ENCODE results near the gene SLC39A1. TPM values are rescaled to one million over a fixed set of nuclear protein-coding genes. Genes with fewer than 3 reads are reported as not detected.
"Not testable (repeated sequence)": the region's sequence is repeated elsewhere in the genome, so short reads cannot be mapped to it uniquely, and the experiment has no call there.

Gene SLC39A1
- total RNA-seq, 2 experiments from 2014 or later = 41.6 to 44.2 TPM

- Histone ChIP-seq H3K9me2 (ENCODE audit: insufficient read depth, low read length) (no peaks in the 10 kb centered on the region), H3K79me2 (ENCODE audit: insufficient read depth, low read depth, low read length) (peaks cover 100% of the 10 kb centered on the region), H3K27ac (ENCODE audit: low read depth, low read length, poor library complexity, severe bottlenecking) (no peak overlapping the region), H3K4me3 (ENCODE audit: low read depth, low read length, poor library complexity, severe bottlenecking) (no peak overlapping the region), H2AFZ (ENCODE audit: low read length) (no peak overlapping the region), H3K4me1 (ENCODE audit: insufficient read depth, low read length, poor library complexity, severe bottlenecking) (peaks cover 23% of the 10 kb centered on the region), H3K4me2 (ENCODE audit: low read length) (no peak overlapping the region), H3K9me3 (ENCODE audit: low read length) (0 out of 2 replicates have a peak, but pooled peaks cover under 1% of the 10 kb centered on the region), H3K36me3 (ENCODE audit: insufficient read depth, low read length) (peaks cover 67% of the 10 kb centered on the region), H4K20me1 (ENCODE audit: insufficient read depth, low read length) (peaks cover 30% of the 10 kb centered on the region)
- ChIA-PET CTCF (ENCODE audit: unreplicated experiment) (no interaction called here), POLR2A (interaction anchor here (0.5 to 1.2 kb wide), 4 partner anchors 15 to 69 kb away, joined by 3 to 6 read pairs (median 4); no protein-coding TSS in a partner anchor)
- DNase-seq (ENCODE audit: low spot score) = no peak
- no peak for TF ChIP-seq EZH2phosphoT487 (IDR thresholded peaks at IDR 0.05; ENCODE audit: borderline replicate concordance, low read depth, low read length)
- no peak for TF ChIP-seq CTCF (conservative IDR thresholded peaks at IDR 0.05; ENCODE audit: low read length)
- intact Hi-C loops (cut with micrococcal nuclease; ENCODE audit: unreplicated experiment) = no loop called here
- BruUV-seq (replicated peaks) = no TSS peak
These were observed 47.0 kb downstream of the SLC39A1 start for GRCh38 chr1:153916297-153916696.

GRCh38 chr1:153912349-153912748 is 51.0 kb downstream of the SLC39A1 start:
- no TSS peak for BruUV-seq (replicated peaks)
- Histone ChIP-seq H3K4me2 (ENCODE audit: low read length) (no peak overlapping the region), H3K9me3 (ENCODE audit: low read length) (0 out of 2 replicates have a peak, but pooled peaks cover 6% of the 10 kb centered on the region), H3K4me3 (ENCODE audit: low read depth, low read length, poor library complexity, severe bottlenecking) (no peak overlapping the region), H3K36me3 (ENCODE audit: insufficient read depth, low read length) (peaks cover 67% of the 10 kb centered on the region), H2AFZ (ENCODE audit: low read length) (no peak overlapping the region), H3K9me2 (ENCODE audit: insufficient read depth, low read length) (no peaks in the 10 kb centered on the region), H3K79me2 (ENCODE audit: insufficient read depth, low read depth, low read length) (peaks cover 100% of the 10 kb centered on the region), H3K4me1 (ENCODE audit: insufficient read depth, low read length, poor library complexity, severe bottlenecking) (no peaks in the 10 kb centered on the region), H3K27ac (ENCODE audit: low read depth, low read length, poor library complexity, severe bottlenecking) (no peak overlapping the region), H4K20me1 (ENCODE audit: insufficient read depth, low read length) (peaks cover 8% of the 10 kb centered on the region)
- ChIA-PET CTCF (ENCODE audit: unreplicated experiment) (no interaction called here), POLR2A (interaction anchor here (0.9 to 1.6 kb wide), 3 partner anchors 14 to 84 kb away, joined by 3 to 6 read pairs (median 3); no protein-coding TSS in a partner anchor)
- intact Hi-C loops (cut with micrococcal nuclease; ENCODE audit: unreplicated experiment) = no loop called here
- TF ChIP-seq EZH2phosphoT487 (IDR thresholded peaks at IDR 0.05; ENCODE audit: borderline replicate concordance, low read depth, low read length) (no peak), CTCF (conservative IDR thresholded peaks at IDR 0.05; ENCODE audit: low read length) (no peak)
- no peak for DNase-seq (ENCODE audit: low spot score)

- peaks cover 68% of the 10 kb centered on the region for H3K36me3 ChIP-seq (ENCODE audit: insufficient read depth, low read length)
- peaks cover 100% of the 10 kb centered on the region for H3K79me2 ChIP-seq (ENCODE audit: insufficient read depth, low read depth, low read length)
- DNase-seq (ENCODE audit: low spot score); BruUV-seq (replicated peaks); H3K9me2 ChIP-seq (ENCODE audit: insufficient read depth, low read length); H2AFZ ChIP-seq (ENCODE audit: low read length); H3K4me3 ChIP-seq (ENCODE audit: low read depth, low read length, poor library complexity, severe bottlenecking); H3K4me2 ChIP-seq (ENCODE audit: low read length); H3K9me3 ChIP-seq (ENCODE audit: low read length); CTCF ChIA-PET (ENCODE audit: unreplicated experiment); H3K27ac ChIP-seq (ENCODE audit: low read depth, low read length, poor library complexity, severe bottlenecking); intact Hi-C loops (cut with micrococcal nuclease; ENCODE audit: unreplicated experiment); H4K20me1 ChIP-seq (ENCODE audit: insufficient read depth, low read length); H3K4me1 ChIP-seq (ENCODE audit: insufficient read depth, low read length, poor library complexity, severe bottlenecking): not testable (repeated sequence)
- POLR2A ChIA-PET = interaction anchor here (0.7 to 1.7 kb wide), 5 partner anchors 9 to 106 kb away, joined by 3 to 6 read pairs (median 6); no protein-coding TSS in a partner anchor
These were observed 52.8 kb downstream of the SLC39A1 start for GRCh38 chr1:153910560-153910959.

Small RNA genes lying within 50 kb of the gene (microRNA-seq; reads per million reads assigned to microRNA genes)
- gene MIR6737 (ENCODE audit: borderline replicate concordance) = 2.3 reads per million

Small RNA genes lying within 50 kb of the gene (small RNA-seq; reads per million reads assigned to genes)
- not detected for gene MIR6737

Other genes starting within 250 kb of the SLC39A1 start
- 31.6 and 33.5 TPM in 2 replicates for gene INTS3, start 235.5 kb downstream of the SLC39A1 start, total RNA-seq (2014; rRNA removed; shearing (Covaris generic))
- 65.8 and 67.3 TPM in 2 replicates for gene INTS3, start 235.5 kb downstream of the SLC39A1 start, total RNA-seq (2022)
- 3.3 and 4.5 TPM in 2 replicates for gene SLC27A3, start 188.1 kb downstream of the SLC39A1 start, total RNA-seq (2014; rRNA removed; shearing (Covaris generic))
- 7.7 and 10.2 TPM in 2 replicates for gene SLC27A3, start 188.1 kb downstream of the SLC39A1 start, total RNA-seq (2022)
- 7.7 and 11.2 TPM in 2 replicates for gene GATAD2B, start 40.6 kb downstream of the SLC39A1 start, total RNA-seq (2014; rRNA removed; shearing (Covaris generic))
- 65.2 and 77.9 TPM in 2 replicates for gene GATAD2B, start 40.6 kb downstream of the SLC39A1 start, total RNA-seq (2022)
- 41.8 and 50.5 TPM in 2 replicates for gene DENND4B, start 16.8 kb downstream of the SLC39A1 start, total RNA-seq (2014; rRNA removed; shearing (Covaris generic))
- gene DENND4B, start 16.8 kb downstream of the SLC39A1 start, total RNA-seq (2022) = 160 and 164 TPM in 2 replicates
- gene CRTC2, start 4.9 kb downstream of the SLC39A1 start, total RNA-seq (2014; rRNA removed; shearing (Covaris generic)) = 15.6 and 29.1 TPM in 2 replicates
- 65.6 and 67.9 TPM in 2 replicates for gene CRTC2, start 4.9 kb downstream of the SLC39A1 start, total RNA-seq (2022)
- gene CREB3L4, start 4.4 kb upstream of the SLC39A1 start, total RNA-seq (2014; rRNA removed; shearing (Covaris generic)) = 17.0 and 17.4 TPM in 2 replicates
- gene CREB3L4, start 4.4 kb upstream of the SLC39A1 start, total RNA-seq (2022) = 28.2 and 32.0 TPM in 2 replicates
- 169 and 178 TPM in 2 replicates for gene JTB, start 14.1 kb upstream of the SLC39A1 start, total RNA-seq (2014; rRNA removed; shearing (Covaris generic))
- 107 and 124 TPM in 2 replicates for gene JTB, start 14.1 kb upstream of the SLC39A1 start, total RNA-seq (2022)
- gene RAB13, start 22.8 kb upstream of the SLC39A1 start, total RNA-seq (2014; rRNA removed; shearing (Covaris generic)) = 0.16 and 0.72 TPM in 2 replicates
- 0.89 and 1.3 TPM in 2 replicates for gene RAB13, start 22.8 kb upstream of the SLC39A1 start, total RNA-seq (2022)
- gene RPS27, start 27.2 kb upstream of the SLC39A1 start, total RNA-seq (2014; rRNA removed; shearing (Covaris generic)) = 4,465 and 5,738 TPM in 2 replicates
- gene RPS27, start 27.2 kb upstream of the SLC39A1 start, total RNA-seq (2022) = 2,833 and 3,163 TPM in 2 replicates
- gene NUP210L, start 191.5 kb upstream of the SLC39A1 start, total RNA-seq (2014; rRNA removed; shearing (Covaris generic)) = 0.03 TPM in 2 replicates
- 0.06 TPM in 2 replicates for gene NUP210L, start 191.5 kb upstream of the SLC39A1 start, total RNA-seq (2022)
- gene TPM3, start 228.6 kb upstream of the SLC39A1 start, total RNA-seq (2014; rRNA removed; shearing (Covaris generic)) = 235 and 359 TPM in 2 replicates
- 417 and 420 TPM in 2 replicates for gene TPM3, start 228.6 kb upstream of the SLC39A1 start, total RNA-seq (2022)
- not detected in 2 replicates for gene CFAP141, start 242.8 kb upstream of the SLC39A1 start, total RNA-seq (2014; rRNA removed; shearing (Covaris generic))
- not detected in 2 replicates for gene CFAP141, start 242.8 kb upstream of the SLC39A1 start, total RNA-seq (2022)